Thoracic aorta (tissue), 2 donors: ENCODE results near the gene TEKT5. TPM values are rescaled to one million over a fixed set of nuclear protein-coding genes. Genes with fewer than 3 reads are reported as not detected.
"Not testable (repeated sequence)": the region's sequence is repeated elsewhere in the genome, so short reads cannot be mapped to it uniquely, and the experiment has no call there.

Source experiments
- ATAC-seq: fragments of 150-250 bp; one replicate; pipeline ENCODE4 v1.8.0; 2017; ENCODE audit warnings: low read depth; ENCODE audit not compliant: insufficient number of reproducible peaks, low FRiP score
- DNase-seq: peaks from one replicate; pipeline ENCODE4 v3.0.0-alpha.2; 2020; ENCODE audit warnings: low spot score
- H3K27ac ChIP-seq, 2 donors: fragments of 200-600 bp; sonication (generic); 1 replicate in 1 of 2; 2 replicates in 1 of 2; pipeline ENCODE4 v1.5.1; 2016; ENCODE audit warnings: mild to moderate bottlenecking in 2 of 2, moderate library complexity in 2 of 2
- H3K27me3 ChIP-seq: fragments of 200-600 bp; sonication (generic); replicated peaks from 2 replicates; pipeline ENCODE4 v1.6.0; 2016; ENCODE audit warnings: mild to moderate bottlenecking; ENCODE audit not compliant: insufficient read depth
- H3K36me3 ChIP-seq: fragments of 200-600 bp; sonication (generic); one replicate; pipeline ENCODE4 v1.5.1; 2016
- H3K4me1 ChIP-seq, 2 donors: fragments of 200-600 bp; sonication (generic); 1 replicate in 1 of 2; 2 replicates in 1 of 2; pipeline versions ENCODE4 v1.5.1 to v1.6.0; 2016; ENCODE audit warnings: low read depth in 2 of 2, mild to moderate bottlenecking in 1 of 2; ENCODE audit not compliant: control insufficient read depth in 1 of 2
- H3K4me3 ChIP-seq: fragments of 200-600 bp; sonication (generic); 2 replicates; pipeline ENCODE4 v1.5.1; 2016; ENCODE audit warnings: mild to moderate bottlenecking
- H3K9me3 ChIP-seq: fragments of 200-600 bp; sonication (generic); 2 replicates; pipeline ENCODE4 v1.5.1; 2016
- CTCF ChIP-seq: fragments of 200-600 bp; sonication (generic); IDR thresholded peaks from one replicate; pipeline ENCODE4 v1.5.1; 2019; ENCODE audit warnings: antibody characterized with exemption
- total RNA-seq, 2 donors: library from RNA; depleted of rRNA; stranded (reverse); fragments of >200 nt; gene quantifications; one replicate each; pipeline versions ENCODE4 v1.1.0 to v1.2.3, GENCODE V29; 2016

Gene TEKT5
- total RNA-seq, 2 donors from 2014 or later = not detected

DNA sequence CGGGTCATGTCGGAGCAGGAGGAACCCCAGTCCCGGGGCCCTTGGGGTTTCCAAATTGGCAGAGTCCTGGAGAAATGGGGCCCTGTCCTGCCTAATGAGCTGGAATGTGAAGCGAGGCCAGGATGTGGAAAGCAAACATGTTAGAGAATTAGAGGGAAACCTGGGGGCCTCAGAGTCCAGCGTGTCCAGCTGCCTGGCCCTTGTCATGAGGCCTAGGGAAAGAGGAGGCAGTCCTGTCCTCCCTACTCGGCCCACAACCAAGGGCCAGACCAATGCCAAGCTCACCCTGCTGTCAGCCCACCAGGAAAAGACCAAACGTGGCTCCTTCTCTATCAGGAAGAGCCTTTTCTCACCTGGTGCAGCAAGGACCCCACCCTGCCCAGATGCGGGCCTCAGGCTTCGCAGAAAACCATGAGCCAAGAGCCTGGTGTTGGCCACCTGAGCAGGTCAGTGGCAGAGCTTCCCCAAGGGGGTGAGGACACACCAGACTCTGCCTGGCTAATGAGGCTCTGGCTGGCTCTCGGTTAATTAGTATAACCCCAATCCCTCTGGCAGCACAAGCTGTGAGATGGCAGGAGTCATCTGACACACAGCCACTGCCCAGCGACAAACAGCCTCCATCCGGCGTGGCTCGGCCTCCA, 10.1 kb downstream of the TEKT5 start:
- TF ChIP-seq CTCF = no peak
- H3K4me3 ChIP-seq = no peak overlapping the region
- ATAC-seq = no peak
- H3K4me1 ChIP-seq = no peaks in the 10 kb centered on the region
- no peaks in the 10 kb centered on the region for H3K27me3 ChIP-seq
- no peaks in the 10 kb centered on the region for H3K36me3 ChIP-seq
- H3K9me3 ChIP-seq = no peaks in the 10 kb centered on the region
- DNase-seq = no peak
- no peak overlapping the region for H3K27ac ChIP-seq

DNA sequence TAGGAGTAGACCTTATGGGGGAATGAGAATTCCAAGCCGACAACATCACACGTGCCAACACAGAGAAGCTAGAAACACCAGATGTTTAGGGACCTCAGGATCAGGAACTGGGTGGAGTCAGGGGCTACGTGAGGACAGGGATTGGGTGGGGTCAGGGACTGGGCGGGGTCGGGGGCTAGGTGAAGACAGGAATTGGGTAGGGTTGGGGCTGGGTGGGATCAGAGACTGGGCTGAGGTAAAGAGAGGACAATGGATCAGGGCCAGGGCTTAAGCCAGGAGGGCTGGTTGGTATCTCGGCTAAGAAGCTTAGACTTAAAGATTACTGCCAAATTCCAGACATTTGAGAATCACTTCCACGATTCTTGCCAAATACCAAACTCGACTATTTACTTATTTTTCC, 11.6 kb downstream of the TEKT5 start:
- DNase-seq (no peak), ATAC-seq (no peak)
- H3K27me3 ChIP-seq = no peaks in the 10 kb centered on the region
- no peaks in the 10 kb centered on the region for H3K36me3 ChIP-seq
- no peak overlapping the region for H3K27ac ChIP-seq
- TF ChIP-seq CTCF = no peak
- H3K4me1 ChIP-seq = no peaks in the 10 kb centered on the region
- H3K9me3 ChIP-seq = no peaks in the 10 kb centered on the region
- no peak overlapping the region for H3K4me3 ChIP-seq

DNA sequence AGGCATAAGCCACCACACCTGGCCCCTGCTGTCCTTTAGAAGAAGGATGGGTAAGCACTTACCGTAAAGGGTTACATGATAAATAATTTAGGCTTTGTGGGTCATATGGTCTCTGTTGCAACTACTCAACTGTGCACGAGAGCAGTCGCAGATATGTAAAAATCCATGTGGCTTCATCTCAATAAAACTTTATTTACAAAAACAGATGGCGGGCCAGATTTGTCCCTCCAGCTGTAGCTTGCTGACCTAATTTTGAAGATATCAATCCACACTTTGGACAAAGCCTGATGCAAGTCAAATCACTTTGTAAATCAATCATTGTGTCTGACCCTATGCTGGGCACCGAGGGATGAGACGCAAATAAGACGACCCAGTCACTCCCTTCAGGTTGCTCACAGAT, 12.1 kb downstream of the TEKT5 start:
- H3K27ac ChIP-seq = no peak overlapping the region
- TF ChIP-seq CTCF = no peak
- H3K27me3 ChIP-seq = no peaks in the 10 kb centered on the region
- no peaks in the 10 kb centered on the region for H3K36me3 ChIP-seq
- ATAC-seq = no peak
- no peak for DNase-seq
- no peaks in the 10 kb centered on the region for H3K9me3 ChIP-seq
- no peaks in the 10 kb centered on the region for H3K4me1 ChIP-seq
- H3K4me3 ChIP-seq = no peak overlapping the region

- Histone ChIP-seq H3K4me1 (no peaks in the 10 kb centered on the region), H3K36me3 (no peaks in the 10 kb centered on the region), H3K4me3 (no peak overlapping the region), H3K27ac (no peak overlapping the region), H3K9me3 (no peaks in the 10 kb centered on the region), H3K27me3 (no peaks in the 10 kb centered on the region)
- no peak for TF ChIP-seq CTCF
- DNase-seq (no peak), ATAC-seq (no peak)
Measured at GRCh38 chr16:10681310-10682308, 13.1 kb downstream of the TEKT5 start.

- H3K27ac ChIP-seq = no peak overlapping the region
- no peak for TF ChIP-seq CTCF
- no peaks in the 10 kb centered on the region for H3K4me1 ChIP-seq
- DNase-seq (no peak), ATAC-seq (no peak)
- H3K36me3 ChIP-seq = no peaks in the 10 kb centered on the region
- no peaks in the 10 kb centered on the region for H3K9me3 ChIP-seq
- no peak overlapping the region for H3K4me3 ChIP-seq
- no peaks in the 10 kb centered on the region for H3K27me3 ChIP-seq
Measured at GRCh38 chr16:10679921-10680320, 14.8 kb downstream of the TEKT5 start.

DNA sequence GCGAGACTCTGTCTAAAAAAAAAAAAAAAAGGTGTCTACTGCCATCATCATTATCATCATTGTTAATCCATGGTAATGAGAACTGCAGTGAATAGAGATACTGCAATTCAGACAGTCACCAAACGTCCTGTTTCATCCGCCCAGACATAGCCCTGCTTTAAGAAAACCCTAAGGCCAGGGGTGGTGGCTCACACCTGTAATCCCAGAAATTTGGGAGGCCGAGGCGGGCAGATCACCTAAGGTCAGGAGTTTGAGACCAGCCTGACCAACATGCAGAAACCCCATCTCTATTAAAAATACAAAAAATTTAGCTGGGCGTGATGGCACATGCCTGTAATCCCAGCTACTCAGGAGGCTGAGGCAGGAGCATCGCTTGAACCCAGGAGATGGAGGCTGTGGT, 15.3 kb downstream of the TEKT5 start:
- not testable (repeated sequence) for H3K4me1 ChIP-seq, H3K36me3 ChIP-seq, ATAC-seq, H3K9me3 ChIP-seq, H3K27ac ChIP-seq, H3K4me3 ChIP-seq, H3K27me3 ChIP-seq, DNase-seq
